ENCODE measurements around the gene CXCL14. TPM values are rescaled to one million over a fixed set of nuclear protein-coding genes. Genes with fewer than 3 reads are reported as not detected.

CXCL14 gene
- total and polyA plus RNA-seq, 2 of the 4 experiments (the other 2 are of a cell fraction), result not detected

- ChIA-PET CTCF (interaction anchor here (0.8 kb wide), 1 partner anchor 301 kb away, joined by 6 read pairs; no protein-coding TSS in a partner anchor), POLR2A (ENCODE audit: unreplicated experiment) (no interaction called here)
- intact Hi-C loops (cut with micrococcal nuclease), result no loop called here
- in situ Hi-C loops (cut with MboI; ENCODE audit: low sequenced_read_pairs), result loop anchor here (25.0 kb wide), 1 partner anchor 640 kb away; no protein-coding TSS in a partner anchor
- Histone ChIP-seq H4K91ac (ENCODE audit: insufficient read depth, low read depth, low read length) (no peak overlapping the region), H2AK5ac (ENCODE audit: low read depth, low read length) (no peak overlapping the region), H2BK5ac (ENCODE audit: low read depth, low read length, poor library complexity, severe bottlenecking) (no peak overlapping the region), H3K14ac (replicated peaks; ENCODE audit: low read depth, low read length) (no peak overlapping the region), H3K56ac (ENCODE audit: extremely low read depth, insufficient read depth, low read length) (no peak overlapping the region), H2BK15ac (ENCODE audit: low read depth, low read length) (no peak overlapping the region), H3K36me3 (ENCODE audit: control insufficient read depth, insufficient read depth, low read length) (no peaks in the 10 kb centered on the region), H2BK120ac (ENCODE audit: low read depth, low read length) (no peak overlapping the region), H3K27ac (ENCODE audit: insufficient read depth, low read length) (no peak overlapping the region), H3K4me1 (ENCODE audit: control insufficient read depth, insufficient read depth, low read length) (0 out of 2 replicates have a peak, but pooled peaks cover 1% of the 10 kb centered on the region), H3K9me3 (ENCODE audit: control insufficient read depth, insufficient read depth, low read length) (no peaks in the 10 kb centered on the region), H2BK20ac (ENCODE audit: low read depth, low read length) (no peak overlapping the region), H2AK9ac (replicated peaks; ENCODE audit: low read depth, low read length, poor library complexity) (no peak overlapping the region), H3K9ac (ENCODE audit: low read depth, low read length) (no peak overlapping the region), H3K4ac (ENCODE audit: low read depth, low read length) (no peak overlapping the region), H3K23ac (ENCODE audit: low read depth, low read length) (no peak overlapping the region), H4K5ac (ENCODE audit: low read depth, low read length) (no peak overlapping the region), H4K20me1 (ENCODE audit: insufficient read depth, low read length) (no peaks in the 10 kb centered on the region), H3K9me1 (ENCODE audit: insufficient read depth, low read length) (no peaks in the 10 kb centered on the region), H2AFZ (replicated peaks; ENCODE audit: low read length, poor library complexity) (no peak overlapping the region), H3K4me3 (ENCODE audit: insufficient read depth, low read depth, low read length) (no peak overlapping the region), H4K8ac (ENCODE audit: low read depth in 2 of 2, low read length in 2 of 2) (no peak overlapping the region), H3K79me1 (ENCODE audit: low read depth in 1 of 2, low read length in 2 of 2) (no peaks in the 10 kb centered on the region), H3K4me2 (ENCODE audit: low read depth, low read length) (no peak overlapping the region), H3K18ac (ENCODE audit: low read depth, low read length) (no peak overlapping the region), H3K27me3 (ENCODE audit: control insufficient read depth, insufficient read depth, low read length) (peaks cover 31% of the 10 kb centered on the region)
- ATAC-seq (ENCODE audit: low read depth) (no peak), DNase-seq (no peak)
- dilution Hi-C loops (cut with HindIII; ENCODE audit: low sequenced_read_pairs, unreplicated experiment), result loop anchor here (25.0 kb wide), 1 partner anchor 110 kb away; the partner anchor contains the start of gene TIFAB
- no CpG with 5 or more reads among the region's 9 CpGs for WGBS, 2 experiments (ENCODE audit: extremely low coverage in 2 of 2, insufficient read length in 1 of 2)
- BruUV-seq (replicated peaks), result no TSS peak
- no peak for TF ChIP-seq CHD1 (IDR thresholded peaks at IDR 0.05; ENCODE audit: low read depth, low read length)
- no peak for TF ChIP-seq CTCF (conservative IDR thresholded peaks at IDR 0.05; ENCODE audit: low read depth, low read length)
- no peak for TF ChIP-seq RAD21 (IDR thresholded peaks at IDR 0.05; ENCODE audit: low read length)
- TF ChIP-seq USF2 (IDR thresholded peaks at IDR 0.05; ENCODE audit: low read depth, low read length), result no peak
- TF ChIP-seq ELK1 (IDR thresholded peaks at IDR 0.05; ENCODE audit: borderline replicate concordance, low read depth, low read length), result no peak
- TF ChIP-seq CEBPB (IDR thresholded peaks at IDR 0.05; ENCODE audit: low read depth, low read length), result no peak
- TF ChIP-seq MXI1 (IDR thresholded peaks at IDR 0.05; ENCODE audit: borderline replicate concordance, low read depth, low read length), result no peak
- TF ChIP-seq POLR2A (IDR thresholded peaks at IDR 0.05; ENCODE audit: low read depth, low read length), result no peak
- no peak for TF ChIP-seq RCOR1 (IDR thresholded peaks at IDR 0.05; ENCODE audit: insufficient replicate concordance, low read length)
- no peak for TF ChIP-seq NFE2L2 (IDR thresholded peaks at IDR 0.05; ENCODE audit: low read depth, low read length)
- TF ChIP-seq BHLHE40 (IDR thresholded peaks at IDR 0.05; ENCODE audit: low read depth, low read length), result no peak
- no peak for TF ChIP-seq MAFK (IDR thresholded peaks at IDR 0.05; ENCODE audit: low read depth, low read length)
- no peak for TF ChIP-seq SMC3 (IDR thresholded peaks at IDR 0.05; ENCODE audit: low read depth, low read length)
- no peak for TF ChIP-seq RFX5 (IDR thresholded peaks at IDR 0.05; ENCODE audit: low read depth, low read length)
These were observed 6.9 kb downstream of the CXCL14 start for GRCh38 chr5:135571902-135572301.

Data from IMR-90 (cell line).